PFSK-1 (cell line): Measurements from ENCODE around the gene CCDC71L.

Source experiments
- FOXP2 ChIP-seq: optimal IDR thresholded peaks from 2 replicates; pipeline ENCODE3; 2011; ENCODE audit warnings: borderline replicate concordance, control low read depth, inconsistent platforms; ENCODE audit not compliant: insufficient read depth; ENCODE audit errors: extremely low read length, extremely low read depth
- POLR2AphosphoS5 ChIP-seq: IDR thresholded peaks from 2 replicates; pipeline ENCODE4 v1.6.1; 2012; ENCODE audit warnings: low read depth, mild to moderate bottlenecking, control low read depth, low read length, moderate library complexity
- TAF1 ChIP-seq: IDR thresholded peaks from 2 replicates; pipeline ENCODE4 v1.6.1; 2012; ENCODE audit warnings: low read length, control low read depth, borderline replicate concordance; ENCODE audit not compliant: insufficient read depth

DNA sequence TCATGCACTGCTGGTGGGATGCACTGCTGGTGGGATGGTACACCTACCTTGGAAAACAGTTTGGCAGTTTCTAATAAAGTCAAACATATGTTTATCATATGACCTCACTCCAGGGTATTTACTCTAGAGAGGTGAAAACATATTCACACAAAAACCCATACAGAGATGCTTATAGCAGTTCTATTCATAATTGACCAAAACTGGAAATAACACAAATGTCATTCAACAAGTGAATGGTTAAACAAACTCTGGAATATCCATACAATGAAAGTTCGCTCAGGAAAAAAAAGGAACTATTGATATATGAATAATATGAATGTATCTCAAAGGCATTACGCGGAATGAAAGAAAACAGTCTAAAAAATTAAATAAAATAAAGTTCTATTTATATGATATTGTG lies 19.5 kb downstream of the CCDC71L start:
- TF ChIP-seq POLR2AphosphoS5 (no peak), TAF1 (no peak), FOXP2 (no peak)
